Thoracic aorta (tissue), 2 donors: ENCODE measurements around the gene TEKT5. TPM values are rescaled to one million over a fixed set of nuclear protein-coding genes. Genes with fewer than 3 reads are reported as not detected.

ENCODE experiments used
- ATAC-seq: fragments of 150-250 bp; one replicate; pipeline ENCODE4 v1.8.0; 2017; ENCODE audit warnings: low read depth; ENCODE audit not compliant: insufficient number of reproducible peaks, low FRiP score
- DNase-seq: peaks from one replicate; pipeline ENCODE4 v3.0.0-alpha.2; 2020; ENCODE audit warnings: low spot score
- H3K27ac ChIP-seq, 2 donors: fragments of 200-600 bp; sonication (generic); 1 replicate in 1 of 2; 2 replicates in 1 of 2; pipeline ENCODE4 v1.5.1; 2016; ENCODE audit warnings: mild to moderate bottlenecking in 2 of 2, moderate library complexity in 2 of 2
- H3K27me3 ChIP-seq: fragments of 200-600 bp; sonication (generic); replicated peaks from 2 replicates; pipeline ENCODE4 v1.6.0; 2016; ENCODE audit warnings: mild to moderate bottlenecking; ENCODE audit not compliant: insufficient read depth
- H3K36me3 ChIP-seq: fragments of 200-600 bp; sonication (generic); one replicate; pipeline ENCODE4 v1.5.1; 2016
- H3K4me1 ChIP-seq, 2 donors: fragments of 200-600 bp; sonication (generic); 1 replicate in 1 of 2; 2 replicates in 1 of 2; pipeline versions ENCODE4 v1.5.1 to v1.6.0; 2016; ENCODE audit warnings: low read depth in 2 of 2, mild to moderate bottlenecking in 1 of 2; ENCODE audit not compliant: control insufficient read depth in 1 of 2
- H3K4me3 ChIP-seq: fragments of 200-600 bp; sonication (generic); 2 replicates; pipeline ENCODE4 v1.5.1; 2016; ENCODE audit warnings: mild to moderate bottlenecking
- H3K9me3 ChIP-seq: fragments of 200-600 bp; sonication (generic); 2 replicates; pipeline ENCODE4 v1.5.1; 2016
- CTCF ChIP-seq: fragments of 200-600 bp; sonication (generic); IDR thresholded peaks from one replicate; pipeline ENCODE4 v1.5.1; 2019; ENCODE audit warnings: antibody characterized with exemption
- total RNA-seq, 2 donors: library from RNA; depleted of rRNA; stranded (reverse); fragments of >200 nt; gene quantifications; one replicate each; pipeline versions ENCODE4 v1.1.0 to v1.2.3, GENCODE V29; 2016

TEKT5 gene
- total RNA-seq, 2 donors from 2014 or later: not detected

- H3K27me3 ChIP-seq: no peaks in the 10 kb centered on the region
- DNase-seq (no peak), ATAC-seq (no peak)
- no peak overlapping the region for H3K27ac ChIP-seq
- no peak for TF ChIP-seq CTCF
- no peaks in the 10 kb centered on the region for H3K9me3 ChIP-seq
- H3K4me3 ChIP-seq: no peak overlapping the region
- no peaks in the 10 kb centered on the region for H3K36me3 ChIP-seq
- H3K4me1 ChIP-seq: no peaks in the 10 kb centered on the region
Observed at GRCh38 chr16:10607157-10607556, 87.6 kb downstream of the TEKT5 start.

GRCh38 chr16:10606607-10607006 lies 88.1 kb downstream of the TEKT5 start:
- DNase-seq (no peak), ATAC-seq (no peak)
- Histone ChIP-seq H3K4me1 (no peaks in the 10 kb centered on the region), H3K36me3 (no peaks in the 10 kb centered on the region), H3K27ac (no peak overlapping the region), H3K27me3 (no peaks in the 10 kb centered on the region), H3K4me3 (no peak overlapping the region), H3K9me3 (no peaks in the 10 kb centered on the region)
- TF ChIP-seq CTCF: no peak

GRCh38 chr16:10605636-10606035 lies 89.1 kb downstream of the TEKT5 start:
- no peak overlapping the region for H3K27ac ChIP-seq
- H3K4me3 ChIP-seq: no peak overlapping the region
- ATAC-seq (no peak), DNase-seq (no peak)
- H3K27me3 ChIP-seq: no peaks in the 10 kb centered on the region
- H3K4me1 ChIP-seq: no peaks in the 10 kb centered on the region
- no peaks in the 10 kb centered on the region for H3K36me3 ChIP-seq
- no peaks in the 10 kb centered on the region for H3K9me3 ChIP-seq
- TF ChIP-seq CTCF: no peak

- H3K4me1 ChIP-seq: no peaks in the 10 kb centered on the region
- no peak overlapping the region for H3K27ac ChIP-seq
- H3K27me3 ChIP-seq: no peaks in the 10 kb centered on the region
- TF ChIP-seq CTCF: no peak
- H3K36me3 ChIP-seq: no peaks in the 10 kb centered on the region
- no peak for ATAC-seq
- DNase-seq: no peak
- no peaks in the 10 kb centered on the region for H3K9me3 ChIP-seq
- H3K4me3 ChIP-seq: no peak overlapping the region
Observed at GRCh38 chr16:10601444-10602408, 93.0 kb downstream of the TEKT5 start.

- Histone ChIP-seq H3K4me1 (no peaks in the 10 kb centered on the region), H3K36me3 (no peaks in the 10 kb centered on the region), H3K27me3 (no peaks in the 10 kb centered on the region), H3K4me3 (no peak overlapping the region), H3K9me3 (no peaks in the 10 kb centered on the region), H3K27ac (no peak overlapping the region)
- no peak for ATAC-seq
- TF ChIP-seq CTCF: no peak
- DNase-seq: no peak
Observed at GRCh38 chr16:10600782-10601443, 93.8 kb downstream of the TEKT5 start.
